ENCODE data around the gene HUS1. TPM values are rescaled to one million over a fixed set of nuclear protein-coding genes. Genes with fewer than 3 reads are reported as not detected.

Gene HUS1
- total and polyA plus RNA-seq, 2 of the 8 experiments (the other 6 are each of a cell fraction or from before 2014, with no cell fraction given), result 15.0 to 33.0 TPM

GRCh38 chr7:47935336-47935735, 44.1 kb downstream of the HUS1 start:
- H2BK20ac ChIP-seq (ENCODE audit: low read length), result no peak overlapping the region
- H3K14ac ChIP-seq (ENCODE audit: insufficient read length), result no peak overlapping the region
- H3K18ac ChIP-seq (ENCODE audit: extremely low read depth, low read length), result no peak overlapping the region
- H3K23me2 ChIP-seq (ENCODE audit: low read depth, low read length), result no peaks in the 10 kb centered on the region
- H3K56ac ChIP-seq (replicated peaks; ENCODE audit: insufficient read length, low read depth, low read length), result no peak overlapping the region
- H2AFZ ChIP-seq (ENCODE audit: low read length), result no peak overlapping the region
- no peaks in the 10 kb centered on the region; a peak in 1 of 7 replicates for H3K4me1 ChIP-seq (replicated peaks in 1 of 4; ENCODE audit: control insufficient read depth in 3 of 4, insufficient read depth in 4 of 4, low read length in 3 of 4)
- POLR2A ChIA-PET (ENCODE audit: partially characterized antibody), result no interaction called here
- WGBS, 2 experiments (ENCODE audit: extremely low coverage in 1 of 2, insufficient coverage in 1 of 2, insufficient read length in 1 of 2, insufficient replicate concordance in 2 of 2, low coverage in 1 of 2, low lambda C conversion rate in 2 of 2, missing lambda C conversion rate in 1 of 2), result 96% methylated on average over 10 of the region's 10 CpGs; no CpG with 5 or more reads in 1 of the 2 experiments
- H2BK15ac ChIP-seq (ENCODE audit: low read length), result no peak overlapping the region
- no peak overlapping the region for H2BK5ac ChIP-seq (ENCODE audit: low read depth, low read length)
- H3K79me1 ChIP-seq (ENCODE audit: low read depth, low read length), result no peaks in the 10 kb centered on the region
- H3K79me2 ChIP-seq (ENCODE audit: control insufficient read depth in 1 of 2, insufficient read depth in 2 of 2, low read length in 2 of 2), result no peaks in the 10 kb centered on the region
- H3K27ac ChIP-seq (ENCODE audit: low read depth, low read length), result no peak overlapping the region
- no peaks in the 10 kb centered on the region for H3K9me3 ChIP-seq (ENCODE audit: insufficient read depth in 2 of 2, low read depth in 1 of 2, low read length in 1 of 2)
- CTCF ChIA-PET (ENCODE audit: partially characterized antibody), result interaction anchor here (0.8 to 1.8 kb wide), 4 partner anchors 10 to 51 kb away, joined by 3 to 12 read pairs (median 6); no protein-coding TSS in a partner anchor
- H4K5ac ChIP-seq (ENCODE audit: insufficient read length, low read depth, low read length), result no peak overlapping the region
- no peak overlapping the region for H4K91ac ChIP-seq (replicated peaks; ENCODE audit: insufficient read length, low read length)
- no peak overlapping the region for H4K8ac ChIP-seq (ENCODE audit: extremely low read depth, insufficient read depth, low read length)
- H2AK5ac ChIP-seq (ENCODE audit: low read depth, low read length), result no peak overlapping the region
- no peak for DNase-seq (ENCODE audit: low read depth in 1 of 2, low spot score in 2 of 2)
- no peak overlapping the region for H3K4ac ChIP-seq (replicated peaks; ENCODE audit: insufficient read length, low read depth, low read length)
- H2BK12ac ChIP-seq (ENCODE audit: low read depth, low read length), result no peak overlapping the region
- H3K27me3 ChIP-seq (replicated peaks in 1 of 4; ENCODE audit: control insufficient read depth in 3 of 4, extremely low read depth in 1 of 4, insufficient read depth in 3 of 4, low read length in 3 of 4), result no peaks in the 10 kb centered on the region
- TF ChIP-seq BCL11A (IDR thresholded peaks at IDR 0.05; ENCODE audit: low read depth in 2 of 2, low read length in 2 of 2) (no peak), EGR1 (IDR thresholded peaks at IDR 0.05; ENCODE audit: borderline replicate concordance, low read depth, low read length) (no peak), YY1 (IDR thresholded peaks at IDR 0.05; ENCODE audit: low read depth, low read length) (no peak), CTBP2 (IDR thresholded peaks at IDR 0.05; ENCODE audit: borderline replicate concordance, insufficient read depth, insufficient read length, low read length) (no peak), SP1 (IDR thresholded peaks at IDR 0.05; ENCODE audit: low read depth, low read length) (no peak), SUZ12 (IDR thresholded peaks at IDR 0.05; ENCODE audit: low read length) (no peak), SP4 (IDR thresholded peaks at IDR 0.05; ENCODE audit: low read length) (no peak)
- no peak overlapping the region for H3K23ac ChIP-seq (ENCODE audit: insufficient read length)
- no peak overlapping the region for H3K4me3 ChIP-seq (ENCODE audit: extremely low read depth in 1 of 4, insufficient read depth in 2 of 4, low read depth in 3 of 4, low read length in 4 of 4)
- no peaks in the 10 kb centered on the region for H3K36me3 ChIP-seq (ENCODE audit: control insufficient read depth in 2 of 4, insufficient read depth in 4 of 4, low read length in 3 of 4)
- no peak overlapping the region for H2BK120ac ChIP-seq (replicated peaks; ENCODE audit: low read depth, low read length)
- FAIRE-seq, result no peak
- H4K20me1 ChIP-seq (replicated peaks in 1 of 2; ENCODE audit: control insufficient read depth in 1 of 2, insufficient read depth in 2 of 2, low read length in 2 of 2), result no peaks in the 10 kb centered on the region
- no peak overlapping the region for H3K9ac ChIP-seq (replicated peaks in 1 of 4; ENCODE audit: extremely low read depth in 1 of 4, low read depth in 3 of 4, low read length in 3 of 4)
- no peak overlapping the region for H3K4me2 ChIP-seq (ENCODE audit: insufficient read depth in 1 of 2, low read depth in 2 of 2, low read length in 2 of 2)
